Measurements from ENCODE around the gene GPR62.

Gene GPR62

DNA sequence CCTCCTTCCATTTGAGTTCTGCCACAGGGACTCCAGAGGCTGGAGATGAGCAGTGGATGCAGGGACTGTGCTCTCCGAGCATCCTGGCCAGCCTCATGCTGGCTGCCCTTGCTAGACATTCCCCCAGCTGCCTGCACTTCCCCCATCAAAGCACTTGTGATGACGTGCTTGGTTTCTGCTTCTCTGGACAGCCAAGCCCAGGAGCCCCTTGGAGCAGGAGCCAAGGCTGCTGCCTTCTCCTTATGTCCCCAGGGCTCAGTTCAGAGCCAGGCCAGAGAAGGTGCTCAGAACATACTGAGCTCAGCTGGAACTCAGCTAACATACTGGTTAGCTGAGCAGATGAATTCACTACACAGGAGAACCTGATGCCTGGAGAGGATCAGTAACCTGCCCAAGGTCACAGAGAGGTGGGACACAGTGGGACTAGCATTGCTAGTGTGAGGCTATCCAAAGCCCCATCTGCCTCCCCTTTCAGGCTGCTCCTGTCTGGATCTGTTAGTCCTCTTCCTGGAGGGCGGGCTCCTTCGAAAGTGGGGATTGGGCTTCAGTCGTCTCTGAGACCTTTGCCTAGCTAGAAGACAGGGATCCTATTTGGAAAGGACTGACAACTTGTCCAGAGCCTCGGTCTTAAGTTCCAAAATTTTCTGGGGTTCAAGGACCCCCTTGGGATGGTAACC, 7.8 kb downstream of the GPR62 start:
- TF ChIP-seq, protein P1, sequence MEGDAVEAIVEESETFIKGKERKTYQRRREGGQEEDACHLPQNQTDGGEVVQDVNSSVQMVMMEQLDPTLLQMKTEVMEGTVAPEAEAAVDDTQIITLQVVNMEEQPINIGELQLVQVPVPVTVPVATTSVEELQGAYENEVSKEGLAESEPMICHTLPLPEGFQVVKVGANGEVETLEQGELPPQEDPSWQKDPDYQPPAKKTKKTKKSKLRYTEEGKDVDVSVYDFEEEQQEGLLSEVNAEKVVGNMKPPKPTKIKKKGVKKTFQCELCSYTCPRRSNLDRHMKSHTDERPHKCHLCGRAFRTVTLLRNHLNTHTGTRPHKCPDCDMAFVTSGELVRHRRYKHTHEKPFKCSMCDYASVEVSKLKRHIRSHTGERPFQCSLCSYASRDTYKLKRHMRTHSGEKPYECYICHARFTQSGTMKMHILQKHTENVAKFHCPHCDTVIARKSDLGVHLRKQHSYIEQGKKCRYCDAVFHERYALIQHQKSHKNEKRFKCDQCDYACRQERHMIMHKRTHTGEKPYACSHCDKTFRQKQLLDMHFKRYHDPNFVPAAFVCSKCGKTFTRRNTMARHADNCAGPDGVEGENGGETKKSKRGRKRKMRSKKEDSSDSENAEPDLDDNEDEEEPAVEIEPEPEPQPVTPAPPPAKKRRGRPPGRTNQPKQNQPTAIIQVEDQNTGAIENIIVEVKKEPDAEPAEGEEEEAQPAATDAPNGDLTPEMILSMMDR (IDR thresholded peaks at IDR 0.05; ENCODE audit: control insufficient read depth, extremely low read depth, insufficient read depth), result no peak
- DNase-seq (ENCODE audit: low read depth), result no peak
- no peak overlapping the region for H3K4me3 ChIP-seq (ENCODE audit: low read depth, low read length)

DNA sequence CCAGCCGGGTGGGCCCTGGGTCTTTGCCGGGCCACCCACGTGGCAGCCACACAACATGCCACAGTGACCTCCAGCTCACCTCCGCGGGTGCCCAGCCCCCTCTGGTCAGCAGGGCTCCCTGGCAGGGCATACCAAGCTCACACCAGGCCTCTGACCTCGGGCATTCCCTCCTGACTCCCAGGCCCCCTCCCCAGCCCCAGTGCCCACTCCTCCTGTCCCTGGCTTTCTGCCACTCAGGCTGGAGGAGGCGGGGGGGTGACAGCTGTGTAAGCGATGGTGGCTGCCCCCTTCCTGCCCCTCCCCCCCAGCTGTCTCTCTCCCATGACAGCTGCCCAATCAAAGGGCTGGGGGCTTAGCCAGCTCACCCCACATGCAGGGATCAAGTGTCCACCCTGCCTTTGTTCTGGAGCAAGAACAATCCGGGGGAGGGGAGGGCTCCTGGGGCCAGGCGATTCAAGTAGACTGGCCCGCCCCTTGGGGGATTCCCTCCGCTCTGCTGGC, 8.8 kb downstream of the GPR62 start:
- no peak overlapping the region for H3K4me3 ChIP-seq (ENCODE audit: low read depth, low read length)
- TF ChIP-seq, protein P1 (IDR thresholded peaks at IDR 0.05; ENCODE audit: control insufficient read depth, extremely low read depth, insufficient read depth), result no peak
- no peak for DNase-seq (ENCODE audit: low read depth)

DNA sequence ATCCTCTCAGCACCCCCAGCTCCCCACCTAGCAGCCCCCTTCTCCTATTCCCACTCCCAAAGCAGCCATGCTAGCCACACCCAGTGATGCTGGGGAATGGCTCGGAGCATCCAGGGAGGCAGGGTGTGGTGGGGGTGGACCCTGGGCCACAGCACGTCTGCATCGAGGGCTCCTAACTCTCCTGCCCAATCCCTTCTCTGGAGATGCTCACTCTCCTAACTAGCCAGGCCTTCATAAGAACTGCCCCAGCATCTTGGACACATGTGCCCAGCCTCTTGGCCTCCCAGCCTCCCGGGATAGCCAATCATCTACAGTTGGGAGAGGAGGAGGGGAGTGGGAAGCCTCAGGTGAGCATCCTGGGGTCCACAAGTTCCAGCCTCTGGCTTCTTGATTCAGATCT, 9.3 kb downstream of the GPR62 start:
- TF ChIP-seq, protein P1 (IDR thresholded peaks at IDR 0.05; ENCODE audit: control insufficient read depth, extremely low read depth, insufficient read depth), result no peak
- DNase-seq (ENCODE audit: low read depth), result no peak
- no peak overlapping the region for H3K4me3 ChIP-seq (ENCODE audit: low read depth, low read length)

DNA sequence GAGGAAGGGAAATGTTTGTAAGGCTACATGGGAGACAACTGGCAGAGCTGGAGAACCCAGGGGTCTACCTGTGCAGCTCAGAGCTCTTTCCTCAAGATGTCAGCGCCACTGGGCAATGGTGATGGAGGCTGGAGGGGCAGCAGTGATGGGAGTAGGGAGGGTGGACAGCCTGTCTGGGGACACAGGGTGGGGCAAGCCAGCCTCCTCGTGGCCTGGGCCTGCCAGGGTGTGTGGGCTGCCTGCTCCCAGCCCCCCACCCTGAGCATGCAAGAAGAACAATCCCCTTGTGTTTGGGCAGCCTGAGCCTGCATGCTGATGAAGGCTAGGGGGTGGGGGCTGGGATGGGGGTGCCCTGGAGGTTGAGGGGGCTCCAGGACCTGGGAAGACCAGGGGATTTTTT, 10.8 kb downstream of the GPR62 start:
- no peak overlapping the region for H3K4me3 ChIP-seq (ENCODE audit: low read depth, low read length)
- DNase-seq (ENCODE audit: low read depth), result no peak
- TF ChIP-seq, protein P1 (IDR thresholded peaks at IDR 0.05; ENCODE audit: control insufficient read depth, extremely low read depth, insufficient read depth), result no peak

DNA sequence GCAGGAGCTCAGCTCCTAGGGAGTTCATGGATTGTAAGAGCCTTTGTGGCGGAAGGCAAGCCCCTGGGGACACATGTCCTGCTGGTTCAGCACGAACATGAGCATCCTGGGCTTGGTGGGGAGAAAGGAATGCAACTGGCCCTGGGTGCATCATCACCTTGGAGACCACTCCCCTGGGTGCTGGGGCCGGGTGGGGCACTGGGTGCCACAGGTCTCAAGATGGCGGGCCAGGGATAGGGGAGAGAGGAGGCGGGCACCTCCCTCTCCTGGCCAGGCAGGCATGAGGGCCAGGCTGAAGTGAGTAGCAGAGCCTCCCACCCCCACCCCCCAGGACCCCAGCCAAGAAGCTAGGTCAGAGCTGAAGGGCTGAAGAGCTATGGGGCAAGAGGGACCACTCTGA, 11.3 kb downstream of the GPR62 start:
- TF ChIP-seq, protein P1 (IDR thresholded peaks at IDR 0.05; ENCODE audit: control insufficient read depth, extremely low read depth, insufficient read depth), result no peak
- peak overlapping the region; percentile 69 for H3K4me3 ChIP-seq (ENCODE audit: low read depth, low read length)
- no peak for DNase-seq (ENCODE audit: low read depth)

DNA sequence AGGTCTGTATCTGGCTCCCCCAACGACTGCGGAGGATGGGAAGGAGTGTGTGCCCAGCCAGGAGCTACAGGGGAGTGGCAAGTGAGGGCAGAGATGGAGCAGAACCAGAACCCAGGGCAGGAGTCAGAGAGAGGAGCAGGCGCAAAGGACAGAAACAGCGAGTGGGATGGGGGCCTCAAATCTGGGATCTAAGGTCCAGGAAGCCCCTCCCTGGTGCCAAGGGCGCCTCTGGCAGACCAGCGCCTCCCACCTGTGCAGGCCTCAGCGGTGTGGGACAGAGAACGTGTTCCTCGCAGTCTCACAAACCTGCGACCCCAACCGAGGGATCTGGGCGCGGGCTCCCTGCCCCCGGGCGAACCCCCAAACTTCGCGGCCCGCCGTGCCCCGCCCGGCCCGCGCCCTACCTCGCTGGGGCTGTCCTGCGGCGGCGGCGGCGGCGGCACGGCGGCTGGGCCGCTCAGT, 11.8 kb downstream of the GPR62 start:
- no peak for DNase-seq (ENCODE audit: low read depth)
- TF ChIP-seq, protein P1 (IDR thresholded peaks at IDR 0.05; ENCODE audit: control insufficient read depth, extremely low read depth, insufficient read depth), result no peak
- H3K4me3 ChIP-seq (ENCODE audit: low read depth, low read length), result peak overlapping the region; percentile 69

Measured in LNCaP clone FGC (cell line).